SIG-M5 (cell line): ENCODE results near the gene SDK1.
"Not testable (repeated sequence)": the region's sequence is repeated elsewhere in the genome, so short reads cannot be mapped to it uniquely, and the experiment has no call there.

Source experiments
- DNase-seq: peaks from one replicate; lab custom pipeline; 2025; lab: John Stamatoyannopoulos, UW

Gene SDK1

GRCh38 chr7:3673524-3673923 lies 372.5 kb downstream of the SDK1 start:
- DNase-seq = no peak

GRCh38 chr7:3678314-3678810 lies 377.3 kb downstream of the SDK1 start:
- no peak for DNase-seq

- DNase-seq = no peak
Observed at GRCh38 chr7:3682028-3682710, 381.1 kb downstream of the SDK1 start.

- DNase-seq = no peak
Observed at GRCh38 chr7:3683546-3684539, 382.8 kb downstream of the SDK1 start.

GRCh38 chr7:3688071-3688470 lies 387.0 kb downstream of the SDK1 start:
- DNase-seq = no peak

- no peak for DNase-seq
Observed at GRCh38 chr7:3688842-3689241, 387.8 kb downstream of the SDK1 start.

GRCh38 chr7:3691478-3692158 lies 390.6 kb downstream of the SDK1 start:
- no peak for DNase-seq

GRCh38 chr7:3695602-3696001 lies 394.6 kb downstream of the SDK1 start:
- no peak for DNase-seq

- DNase-seq = no peak
Observed at GRCh38 chr7:3696113-3696512, 395.1 kb downstream of the SDK1 start.

- DNase-seq = no peak
Observed at GRCh38 chr7:3697472-3697871, 396.4 kb downstream of the SDK1 start.

GRCh38 chr7:3705258-3705657 lies 404.2 kb downstream of the SDK1 start:
- no peak for DNase-seq

GRCh38 chr7:3706091-3706490 lies 405.0 kb downstream of the SDK1 start:
- not testable (repeated sequence) for DNase-seq

GRCh38 chr7:3710122-3710521 lies 409.1 kb downstream of the SDK1 start:
- no peak for DNase-seq

- DNase-seq = no peak
Observed at GRCh38 chr7:3710531-3710930, 409.5 kb downstream of the SDK1 start.

GRCh38 chr7:3712841-3713240 lies 411.8 kb downstream of the SDK1 start:
- DNase-seq = no peak

GRCh38 chr7:3721422-3721821 lies 420.4 kb downstream of the SDK1 start:
- DNase-seq = no peak

- no peak for DNase-seq
Observed at GRCh38 chr7:3722396-3722922, 421.4 kb downstream of the SDK1 start.

GRCh38 chr7:3725155-3726059 lies 424.4 kb downstream of the SDK1 start:
- DNase-seq = no peak

- no peak for DNase-seq
Observed at GRCh38 chr7:3730276-3730675, 429.2 kb downstream of the SDK1 start.

- DNase-seq = no peak
Observed at GRCh38 chr7:3732395-3733005, 431.4 kb downstream of the SDK1 start.
